ENCODE data around the gene IGFL1.
"Not testable (repeated sequence)": the region's sequence is repeated elsewhere in the genome, so short reads cannot be mapped to it uniquely, and the experiment has no call there.

Gene IGFL1

DNA sequence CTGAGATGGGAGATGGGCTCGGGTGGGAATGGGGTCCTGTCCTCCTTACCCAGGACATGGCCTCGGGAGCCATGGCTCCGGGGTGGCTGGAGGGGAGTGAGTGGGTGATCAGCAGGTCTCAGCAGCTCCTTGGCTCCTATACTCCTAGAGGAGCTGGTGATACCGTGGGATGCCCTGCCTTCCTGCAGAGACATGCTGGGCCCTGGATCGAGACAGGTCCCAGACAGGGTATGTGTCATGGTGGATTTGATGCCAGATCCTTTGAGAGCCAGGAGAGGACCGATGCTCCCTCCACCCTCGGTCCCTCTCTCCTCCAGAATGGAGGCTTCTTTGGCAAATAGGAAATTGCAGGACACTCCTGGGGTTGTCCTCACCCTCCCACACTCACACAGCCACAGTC lies 32.0 kb downstream of the IGFL1 start:
- not testable (repeated sequence) for H3K9ac ChIP-seq (ENCODE audit: low read depth, low read length); H3K4me3 ChIP-seq (ENCODE audit: low read depth, low read length); H3K9me3 ChIP-seq (ENCODE audit: control insufficient read depth, insufficient read depth, low read length); H3K27me3 ChIP-seq (ENCODE audit: control insufficient read depth, insufficient read depth, low read length); H3K36me3 ChIP-seq (ENCODE audit: control insufficient read depth, insufficient read depth, low read length); H3K4me1 ChIP-seq (ENCODE audit: control insufficient read depth, insufficient read depth, low read length)

DNA sequence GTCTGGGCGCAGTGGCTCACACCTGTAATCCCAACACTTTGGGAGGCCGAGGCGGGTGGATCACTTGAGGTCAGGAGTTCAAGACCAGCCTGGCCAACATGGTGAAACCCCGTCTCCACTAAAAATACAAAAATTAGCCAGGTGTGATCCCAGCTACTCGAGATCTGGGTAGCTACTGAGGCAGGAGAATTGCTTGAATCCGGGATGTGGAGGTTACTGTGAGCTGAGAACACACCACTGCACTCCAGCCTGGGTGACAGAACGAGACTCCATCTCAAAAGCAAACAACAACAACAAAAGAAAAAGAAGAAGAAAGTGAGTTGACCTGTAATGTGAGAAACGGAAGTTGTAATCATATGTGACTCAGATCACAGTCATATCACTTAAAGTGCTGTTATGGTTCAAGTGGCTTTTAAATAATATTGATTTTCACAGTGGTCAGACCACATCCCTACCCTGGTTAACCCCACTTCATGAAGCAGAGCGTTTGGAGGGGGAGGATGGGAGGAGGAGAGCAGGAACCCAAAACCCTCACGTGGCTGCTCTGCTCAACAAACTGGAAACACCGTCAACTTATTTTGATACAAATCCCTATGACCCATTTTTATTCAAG lies 33.2 kb downstream of the IGFL1 start:
- H3K4me1 ChIP-seq (ENCODE audit: control insufficient read depth, insufficient read depth, low read length); H3K9ac ChIP-seq (ENCODE audit: low read depth, low read length): not testable (repeated sequence)

DNA sequence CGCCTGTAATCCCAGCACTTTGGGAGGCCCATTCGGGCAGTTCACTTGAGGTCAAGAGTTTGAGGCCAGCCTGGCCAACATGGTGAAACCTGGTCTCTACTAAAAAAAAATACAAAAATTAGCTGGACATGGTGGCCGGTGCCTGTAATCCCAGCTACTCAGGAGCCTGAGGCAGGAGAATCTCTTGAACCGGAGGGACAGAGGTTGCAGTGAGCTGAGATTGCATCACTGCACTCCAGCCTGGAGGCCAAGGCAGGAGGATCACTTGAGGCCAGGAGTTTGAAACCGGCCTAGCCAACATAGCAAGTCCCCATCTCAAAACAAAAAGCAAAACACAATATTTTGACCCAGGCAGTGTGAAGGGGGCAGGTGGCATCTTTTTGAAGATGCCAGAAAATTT lies 35.3 kb downstream of the IGFL1 start:
- not testable (repeated sequence) for H3K9me3 ChIP-seq (ENCODE audit: control insufficient read depth, insufficient read depth, low read length); H3K36me3 ChIP-seq (ENCODE audit: control insufficient read depth, insufficient read depth, low read length); H3K4me1 ChIP-seq (ENCODE audit: control insufficient read depth, insufficient read depth, low read length); H3K9ac ChIP-seq (ENCODE audit: low read depth, low read length); H3K4me3 ChIP-seq (ENCODE audit: low read depth, low read length); H3K27me3 ChIP-seq (ENCODE audit: control insufficient read depth, insufficient read depth, low read length)

More for the DNA sequence above, 33.2 kb downstream of the IGFL1 start:
- not testable (repeated sequence) for H3K4me3 ChIP-seq (ENCODE audit: low read depth, low read length); H3K36me3 ChIP-seq (ENCODE audit: control insufficient read depth, insufficient read depth, low read length); H3K27me3 ChIP-seq (ENCODE audit: control insufficient read depth, insufficient read depth, low read length); H3K9me3 ChIP-seq (ENCODE audit: control insufficient read depth, insufficient read depth, low read length)

DNA sequence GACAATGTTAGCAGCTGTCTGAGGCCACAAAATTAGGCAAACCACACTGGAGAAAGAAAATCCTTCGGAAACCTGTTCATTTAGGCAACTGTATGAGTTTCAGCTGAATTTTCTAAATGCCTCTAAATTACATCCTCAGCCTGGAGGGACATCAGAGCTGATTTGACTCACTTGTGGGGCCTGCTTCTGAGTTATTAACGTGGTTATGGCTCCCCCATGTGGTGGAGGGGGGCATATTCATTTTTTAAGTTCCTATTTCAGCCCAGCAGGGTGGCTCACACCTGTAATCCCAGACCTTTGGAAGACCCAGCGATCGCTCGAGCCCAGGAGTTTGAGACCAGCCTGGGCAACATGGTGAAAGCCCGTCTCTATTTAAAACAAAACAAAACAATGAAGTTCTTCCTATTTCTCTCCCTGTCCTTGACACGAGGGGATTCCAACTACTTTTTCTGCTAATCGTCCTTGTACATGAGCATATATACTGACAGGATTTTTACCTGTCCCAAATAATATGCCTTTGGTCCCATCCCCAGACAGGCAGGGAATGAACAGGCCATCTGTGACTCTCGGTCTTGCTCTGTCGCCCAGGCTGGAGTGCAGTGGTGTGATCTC lies 35.8 kb downstream of the IGFL1 start:
- Histone ChIP-seq H3K9ac (ENCODE audit: low read depth, low read length) (no peak overlapping the region), H3K4me1 (ENCODE audit: control insufficient read depth, insufficient read depth, low read length) (no peaks in the 10 kb centered on the region), H3K9me3 (ENCODE audit: control insufficient read depth, insufficient read depth, low read length) (no peaks in the 10 kb centered on the region), H3K36me3 (ENCODE audit: control insufficient read depth, insufficient read depth, low read length) (peaks cover 3% of the 10 kb centered on the region), H3K4me3 (ENCODE audit: low read depth, low read length) (no peak overlapping the region), H3K27me3 (ENCODE audit: control insufficient read depth, insufficient read depth, low read length) (no peaks in the 10 kb centered on the region)

DNA sequence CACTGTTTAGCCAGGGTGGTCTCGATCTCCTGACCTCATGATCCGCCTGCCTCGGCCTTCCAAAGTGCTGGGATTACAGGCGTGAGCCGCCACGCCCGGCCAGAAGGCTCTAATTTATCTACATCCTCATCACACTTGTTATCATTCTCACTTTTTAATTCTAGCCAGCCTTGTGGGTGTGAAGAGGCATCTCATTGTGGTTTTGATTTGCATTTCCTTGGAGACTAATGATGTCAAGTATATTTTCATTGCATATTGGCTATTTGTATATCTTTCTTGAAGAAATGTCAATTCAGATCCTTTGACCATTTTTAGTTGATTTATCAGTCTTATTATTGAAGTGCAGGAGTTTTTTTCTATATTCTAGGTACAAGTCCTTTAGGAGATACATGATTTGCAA lies 39.6 kb downstream of the IGFL1 start:
- Histone ChIP-seq H3K36me3 (ENCODE audit: control insufficient read depth, insufficient read depth, low read length) (peaks cover 3% of the 10 kb centered on the region), H3K9me3 (ENCODE audit: control insufficient read depth, insufficient read depth, low read length) (no peaks in the 10 kb centered on the region), H3K9ac (ENCODE audit: low read depth, low read length) (no peak overlapping the region), H3K27me3 (ENCODE audit: control insufficient read depth, insufficient read depth, low read length) (no peaks in the 10 kb centered on the region), H3K4me1 (ENCODE audit: control insufficient read depth, insufficient read depth, low read length) (peaks cover 10% of the 10 kb centered on the region), H3K4me3 (ENCODE audit: low read depth, low read length) (no peak overlapping the region)

DNA sequence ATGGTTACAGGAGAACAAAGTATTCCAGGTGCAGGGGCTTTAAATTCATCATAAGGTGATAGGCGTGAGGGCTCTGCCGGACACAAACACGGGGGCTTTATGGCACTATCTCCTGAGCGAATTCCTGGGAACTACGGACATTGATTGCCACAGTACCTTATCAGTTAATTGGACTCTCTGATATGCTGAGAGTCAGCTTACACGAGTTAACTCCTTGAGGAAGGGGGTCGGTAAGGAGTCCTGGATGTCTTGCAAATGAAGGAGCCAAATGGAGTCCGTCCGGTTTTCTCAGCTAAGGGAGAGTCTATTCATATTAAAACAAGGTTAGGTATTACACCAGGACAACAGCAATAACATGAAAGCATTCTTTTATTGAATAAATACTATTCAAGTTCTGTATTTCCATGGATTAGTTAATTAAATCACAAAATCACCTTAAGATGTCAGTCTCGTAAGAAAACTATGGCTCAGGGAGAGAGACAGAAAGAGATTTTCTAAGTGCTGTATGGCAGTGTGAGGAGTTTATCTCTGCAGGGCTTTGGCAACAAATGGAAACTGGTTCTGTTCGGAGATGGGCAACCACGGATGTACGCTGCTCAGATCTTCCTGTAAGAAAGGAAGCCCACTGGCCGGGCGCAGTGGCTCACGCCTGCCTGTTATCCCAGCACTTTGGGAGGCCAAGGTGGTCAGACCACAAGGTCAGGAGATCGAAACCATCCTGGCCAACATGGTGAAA lies 41.1 kb downstream of the IGFL1 start:
- H3K9me3 ChIP-seq (ENCODE audit: control insufficient read depth, insufficient read depth, low read length) = no peaks in the 10 kb centered on the region
- H3K4me1 ChIP-seq (ENCODE audit: control insufficient read depth, insufficient read depth, low read length) = peaks cover 10% of the 10 kb centered on the region
- no peak overlapping the region for H3K9ac ChIP-seq (ENCODE audit: low read depth, low read length)
- no peak overlapping the region for H3K4me3 ChIP-seq (ENCODE audit: low read depth, low read length)
- peaks cover 3% of the 10 kb centered on the region for H3K36me3 ChIP-seq (ENCODE audit: control insufficient read depth, insufficient read depth, low read length)
- H3K27me3 ChIP-seq (ENCODE audit: control insufficient read depth, insufficient read depth, low read length) = no peaks in the 10 kb centered on the region

DNA sequence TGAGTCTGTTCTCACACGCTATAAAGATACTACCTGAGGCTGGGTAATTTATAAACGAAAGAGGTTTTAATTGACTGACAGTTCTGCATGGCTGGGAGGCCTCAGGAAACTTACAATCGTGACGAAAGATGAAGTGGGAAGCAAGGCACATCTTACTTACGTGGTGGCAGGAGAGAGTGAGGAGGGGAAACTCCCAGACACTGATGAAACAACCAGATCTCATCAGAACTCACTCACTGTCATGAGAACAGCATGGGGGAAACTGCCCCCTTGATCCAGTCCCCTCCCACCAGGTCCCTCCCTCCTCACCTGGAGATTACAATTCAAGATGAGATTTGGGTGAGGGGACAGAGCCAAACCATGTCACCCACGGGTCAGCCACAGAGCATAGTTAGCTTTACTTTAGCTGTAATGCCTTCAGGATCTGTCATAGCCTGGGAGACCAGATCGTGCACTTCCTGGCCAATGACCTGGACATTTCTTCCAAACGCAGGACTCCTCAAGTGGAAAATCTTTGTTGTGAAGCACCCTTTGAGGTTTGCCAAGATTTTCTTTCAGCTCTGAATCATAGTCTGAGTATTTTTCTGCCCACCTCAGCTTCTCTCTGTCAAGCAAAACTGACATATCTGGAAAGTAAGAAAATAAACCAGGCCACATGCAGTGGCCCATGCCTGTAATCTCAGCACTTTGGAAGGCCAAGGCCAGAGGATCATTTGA lies 42.1 kb downstream of the IGFL1 start:
- Histone ChIP-seq H3K27me3 (ENCODE audit: control insufficient read depth, insufficient read depth, low read length) (no peaks in the 10 kb centered on the region), H3K36me3 (ENCODE audit: control insufficient read depth, insufficient read depth, low read length) (peaks cover 3% of the 10 kb centered on the region), H3K9ac (ENCODE audit: low read depth, low read length) (no peak overlapping the region), H3K9me3 (ENCODE audit: control insufficient read depth, insufficient read depth, low read length) (no peaks in the 10 kb centered on the region), H3K4me3 (ENCODE audit: low read depth, low read length) (no peak overlapping the region), H3K4me1 (ENCODE audit: control insufficient read depth, insufficient read depth, low read length) (peaks cover 10% of the 10 kb centered on the region)

DNA sequence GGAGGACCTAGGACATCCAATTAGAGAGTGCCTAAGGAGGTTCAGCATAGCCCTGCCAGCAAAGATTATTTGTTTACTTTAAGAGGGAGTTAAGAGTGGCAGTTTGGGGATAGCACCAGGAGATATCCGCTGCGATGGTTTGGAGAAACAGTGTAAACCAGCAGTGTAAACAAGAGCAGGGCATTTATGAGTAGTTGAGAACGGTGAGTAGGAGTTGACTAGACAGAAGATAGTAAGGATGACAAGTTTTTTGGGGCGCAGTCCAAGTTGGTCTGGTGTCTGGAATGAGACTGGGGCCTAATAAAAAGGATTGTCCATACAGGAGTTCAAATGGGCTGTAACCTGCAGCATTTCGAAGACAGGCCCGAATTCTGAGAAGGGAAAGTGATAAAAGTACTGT lies 44.4 kb downstream of the IGFL1 start:
- not testable (repeated sequence) for H3K9me3 ChIP-seq (ENCODE audit: control insufficient read depth, insufficient read depth, low read length); H3K36me3 ChIP-seq (ENCODE audit: control insufficient read depth, insufficient read depth, low read length); H3K27me3 ChIP-seq (ENCODE audit: control insufficient read depth, insufficient read depth, low read length); H3K9ac ChIP-seq (ENCODE audit: low read depth, low read length); H3K4me3 ChIP-seq (ENCODE audit: low read depth, low read length)
- peaks cover 12% of the 10 kb centered on the region for H3K4me1 ChIP-seq (ENCODE audit: control insufficient read depth, insufficient read depth, low read length)

DNA sequence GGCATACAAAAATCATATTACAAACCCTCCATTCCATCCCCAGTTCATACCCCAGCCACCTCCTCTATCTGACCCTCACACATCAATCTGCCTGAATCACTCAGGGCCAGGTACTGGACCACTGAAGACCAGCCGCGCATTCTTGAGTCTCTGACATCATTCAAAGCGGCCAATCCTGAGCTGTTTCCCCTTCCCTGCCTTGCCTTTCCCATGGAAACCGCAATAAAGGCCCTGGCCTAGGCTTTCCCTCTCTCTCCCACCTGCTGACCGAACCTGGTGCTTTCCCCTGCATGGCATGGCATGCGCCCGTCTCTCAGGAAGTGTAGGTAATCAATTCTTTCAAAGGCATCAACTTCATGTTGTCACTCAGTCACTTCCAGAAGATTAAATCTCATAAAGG lies 49.6 kb downstream of the IGFL1 start:
- Histone ChIP-seq H3K4me1 (ENCODE audit: control insufficient read depth, insufficient read depth, low read length) (peaks cover 6% of the 10 kb centered on the region), H3K36me3 (ENCODE audit: control insufficient read depth, insufficient read depth, low read length) (no peaks in the 10 kb centered on the region), H3K27me3 (ENCODE audit: control insufficient read depth, insufficient read depth, low read length) (no peaks in the 10 kb centered on the region), H3K9ac (ENCODE audit: low read depth, low read length) (no peak overlapping the region), H3K9me3 (ENCODE audit: control insufficient read depth, insufficient read depth, low read length) (no peaks in the 10 kb centered on the region), H3K4me3 (ENCODE audit: low read depth, low read length) (no peak overlapping the region)

Data from iPS-15b (cell line).